ENCODE results near the gene CX3CL1. TPM values are rescaled to one million over a fixed set of nuclear protein-coding genes. Genes with fewer than 3 reads are reported as not detected.

CX3CL1 gene
- total and polyA plus RNA-seq, 2 donors (not counting 1 experiment from before 2014, with no cell fraction given) = not detected

- H3K4me3 ChIP-seq (ENCODE audit: control extremely low read depth in 1 of 5, extremely low read depth in 1 of 5, insufficient read depth in 1 of 5, low read depth in 2 of 5, low read length in 4 of 5) = no peak overlapping the region
- peak overlapping the region; percentile 3 for H3K27ac Mint-ChIP-seq
Measured at GRCh38 chr16:57376313-57376818, 4.1 kb downstream of the CX3CL1 start.

More at GRCh38 chr16:57376313-57376818, 4.1 kb downstream of the CX3CL1 start:
- intact Hi-C loops (cut with micrococcal nuclease) = no loop called here
- H3K9ac ChIP-seq (ENCODE audit: low read length) = no peak overlapping the region
- WGBS (ENCODE audit: insufficient coverage) = 100% methylated on average over 3 of the region's 3 CpGs
- peaks cover 17 to 22% of the 10 kb centered on the region in 2 donors for H3K4me1 ChIP-seq (ENCODE audit: control insufficient read depth in 2 of 2, insufficient read depth in 2 of 2, low read length in 2 of 2)
- Mint-ChIP-seq H3K4me3 (no peak overlapping the region), H3K27me3 (no peaks in the 10 kb centered on the region), H3K4me1 (peaks cover 24% of the 10 kb centered on the region), H3K9me3 (ENCODE audit: insufficient read depth) (no peaks in the 10 kb centered on the region)
- ChIA-PET CTCF (no interaction called here), POLR2A (interaction anchor here (0.7 kb wide), 1 partner anchor 12 kb away, joined by 3 read pairs; no protein-coding TSS in a partner anchor)
- H3K27me3 ChIP-seq (replicated peaks in 1 of 4; ENCODE audit: control extremely low read depth in 1 of 4, control insufficient read depth in 3 of 4, insufficient read depth in 4 of 4, low read length in 3 of 4) = peaks cover 0 to 5% (median 1%) of the 10 kb centered on the region in 4 experiments
- H3K4me2 ChIP-seq (replicated peaks; ENCODE audit: low read depth, low read length, poor library complexity, severe bottlenecking) = no peak overlapping the region
- H3K79me2 ChIP-seq (ENCODE audit: control insufficient read depth, insufficient read depth, low read length) = no peaks in the 10 kb centered on the region
- H3K27ac ChIP-seq (ENCODE audit: low read length in 2 of 2) = no peak overlapping the region
- TF ChIP-seq EZH2 (IDR thresholded peaks at IDR 0.05; ENCODE audit: borderline replicate concordance, insufficient read depth, low read depth, low read length, poor library complexity, severe bottlenecking) (no peak), CTCF (IDR thresholded peaks at IDR 0.05) (no peak)
- H4K20me1 ChIP-seq (ENCODE audit: control insufficient read depth, insufficient read depth, low read length, poor library complexity, severe bottlenecking) = no peaks in the 10 kb centered on the region
- H2AFZ ChIP-seq (ENCODE audit: insufficient read depth, low read depth, low read length, poor library complexity, severe bottlenecking) = no peak overlapping the region
- DNase-seq (no peak), ATAC-seq (ENCODE audit: low read depth) (no peak)
- H3K36me3 ChIP-seq (replicated peaks in 1 of 2; ENCODE audit: control extremely low read depth in 1 of 2, control insufficient read depth in 1 of 2, extremely low read depth in 1 of 2, insufficient read depth in 2 of 2, low read length in 1 of 2) = no peaks in the 10 kb centered on the region
- no peaks in the 10 kb centered on the region for H3K9me3 ChIP-seq (ENCODE audit: control extremely low read depth in 1 of 3, control insufficient read depth in 2 of 3, insufficient read depth in 1 of 3, low read length in 2 of 3)

Data from B cell (primary cell).